DMS153 (cell line): ENCODE data around the gene NAPB.
A peak's percentile ranks its signal among the peaks of the same experiment; 100 is the strongest.
"Not testable (repeated sequence)": the region's sequence is repeated elsewhere in the genome, so short reads cannot be mapped to it uniquely, and the experiment has no call there.

Source experiments
- DNase-seq: peaks from one replicate; lab custom pipeline; 2025; lab: John Stamatoyannopoulos, UW

Gene NAPB

DNA sequence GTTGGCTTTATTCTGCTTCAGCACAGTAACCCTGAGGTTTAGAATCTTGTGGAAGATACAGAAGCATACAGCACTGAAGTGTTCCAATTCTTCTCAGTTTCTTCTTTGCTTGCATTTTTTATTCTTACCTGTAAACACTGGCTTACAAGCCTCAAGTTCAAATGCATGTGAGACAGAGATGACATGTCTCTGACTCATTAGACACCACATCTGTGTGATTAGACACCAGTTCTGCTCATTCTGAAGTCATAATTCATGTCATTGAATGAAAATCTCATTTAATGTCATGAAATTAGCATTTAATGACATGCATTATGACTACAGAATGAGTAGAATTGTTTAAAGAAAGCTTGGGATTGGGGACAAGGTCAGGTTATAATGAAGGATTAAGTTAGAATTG lies 53.5 kb downstream of the NAPB start:
- no peak for DNase-seq

DNA sequence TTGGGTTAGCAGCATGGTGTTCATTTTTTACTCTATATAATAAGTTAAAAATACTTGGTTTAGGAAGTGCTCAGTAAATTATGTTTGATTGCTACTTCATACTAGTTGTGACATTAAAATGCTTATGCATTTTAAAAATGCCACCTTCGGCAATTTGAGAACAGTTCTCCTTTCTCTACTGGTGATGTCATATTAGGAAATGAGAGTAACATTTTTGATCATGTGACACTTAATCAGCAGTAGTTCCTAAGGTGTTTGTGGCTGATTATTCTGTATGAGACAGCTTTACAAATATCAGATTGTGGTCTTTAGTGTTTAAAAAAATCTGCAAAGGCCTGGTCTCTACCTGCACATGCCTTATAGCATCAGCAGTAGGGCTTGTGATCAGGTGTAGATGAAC lies 54.9 kb downstream of the NAPB start:
- no peak for DNase-seq

DNA sequence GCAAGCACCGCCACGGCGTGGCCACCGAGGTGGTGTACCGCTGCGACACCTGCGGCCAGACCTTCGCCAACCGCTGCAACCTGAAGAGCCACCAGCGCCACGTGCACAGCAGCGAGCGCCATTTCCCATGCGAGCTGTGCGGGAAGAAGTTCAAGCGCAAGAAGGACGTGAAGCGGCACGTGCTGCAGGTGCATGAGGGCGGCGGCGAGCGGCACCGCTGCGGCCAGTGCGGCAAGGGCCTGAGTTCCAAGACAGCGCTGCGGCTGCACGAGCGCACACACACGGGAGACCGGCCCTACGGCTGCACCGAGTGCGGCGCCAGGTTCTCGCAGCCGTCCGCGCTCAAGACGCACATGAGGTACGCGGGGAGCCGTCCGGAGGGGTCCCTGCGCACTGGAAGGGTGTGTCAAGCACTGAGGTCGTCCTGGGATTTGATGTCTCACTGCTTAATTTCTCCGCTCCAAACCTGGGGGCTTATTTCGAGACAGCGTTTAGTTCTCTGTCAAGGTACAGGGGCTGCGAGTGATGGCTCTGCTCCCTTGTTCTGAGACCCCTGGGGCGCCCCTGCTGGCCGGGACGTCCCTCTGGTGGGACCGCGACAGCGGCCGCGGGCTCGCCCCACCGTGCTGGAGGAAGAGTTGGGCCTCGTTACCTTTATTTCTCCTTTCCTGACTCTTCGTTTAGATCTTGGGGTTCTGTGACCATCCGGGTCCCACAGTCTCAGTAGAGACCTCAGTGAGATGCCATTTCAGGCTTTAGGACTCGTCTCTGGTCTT lies 55.7 kb downstream of the NAPB start:
- no peak for DNase-seq

DNA sequence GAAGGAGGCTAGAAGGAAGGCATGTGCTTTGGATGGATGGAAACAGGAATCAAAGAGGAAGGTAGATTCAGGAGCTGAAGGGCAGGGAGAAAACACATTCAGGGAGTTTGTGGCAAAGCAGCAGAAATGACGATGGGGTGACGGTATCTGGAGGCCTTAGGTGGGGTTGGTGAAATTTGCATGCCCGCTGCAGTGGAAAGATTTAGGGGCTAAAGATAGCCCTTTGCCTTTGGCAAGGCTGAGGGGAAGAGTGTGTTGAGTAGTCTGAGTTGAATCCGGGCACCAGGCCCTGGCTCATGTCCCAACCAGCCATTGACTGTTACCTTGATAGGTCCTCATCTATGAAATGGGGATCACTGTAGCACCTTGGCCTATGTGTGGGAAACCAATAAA lies 58.0 kb downstream of the NAPB start:
- DNase-seq, result no peak

DNA sequence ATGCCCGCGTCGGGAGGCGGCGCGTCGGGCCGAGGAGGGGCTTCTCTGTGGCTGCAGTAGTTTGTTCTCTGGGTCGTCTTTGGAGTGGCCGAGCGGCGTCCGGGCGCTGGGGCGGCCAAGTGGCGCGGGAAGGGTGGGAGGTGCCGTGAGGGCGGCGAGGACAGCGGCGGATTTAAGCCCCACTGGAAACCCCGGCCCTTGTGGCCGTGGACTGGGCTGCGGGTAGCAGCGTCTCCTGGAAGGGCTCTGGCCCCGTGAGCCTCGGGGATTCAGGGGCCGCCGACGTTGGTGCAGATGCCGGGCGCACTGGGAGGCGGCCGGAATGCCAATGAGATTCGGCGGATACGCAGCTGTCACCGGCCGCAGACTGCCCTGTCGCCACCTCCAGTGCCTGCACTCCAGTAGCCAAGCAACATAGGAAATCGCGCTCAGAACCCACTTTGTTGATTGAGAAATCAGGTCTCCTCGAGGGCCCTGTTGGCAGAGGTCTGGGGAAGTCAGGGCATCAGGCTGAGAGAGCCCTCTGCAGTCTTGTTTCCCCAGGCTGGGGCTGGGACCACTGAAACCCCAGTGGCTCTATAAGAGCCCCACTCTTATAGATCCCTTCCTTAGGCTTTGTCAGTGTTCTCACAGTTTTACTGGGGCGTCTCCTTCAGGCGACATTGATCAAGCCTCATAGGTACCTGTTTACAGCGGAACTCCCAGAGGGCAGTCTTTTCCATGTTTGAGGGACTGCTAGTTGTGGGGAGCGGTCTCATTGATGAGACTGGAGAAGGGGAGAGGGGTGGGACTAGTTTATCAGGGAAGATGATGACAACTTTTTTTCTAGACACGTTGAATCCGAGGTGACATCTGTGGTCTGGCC lies 58.7 kb downstream of the NAPB start:
- DNase-seq, result no peak

DNA sequence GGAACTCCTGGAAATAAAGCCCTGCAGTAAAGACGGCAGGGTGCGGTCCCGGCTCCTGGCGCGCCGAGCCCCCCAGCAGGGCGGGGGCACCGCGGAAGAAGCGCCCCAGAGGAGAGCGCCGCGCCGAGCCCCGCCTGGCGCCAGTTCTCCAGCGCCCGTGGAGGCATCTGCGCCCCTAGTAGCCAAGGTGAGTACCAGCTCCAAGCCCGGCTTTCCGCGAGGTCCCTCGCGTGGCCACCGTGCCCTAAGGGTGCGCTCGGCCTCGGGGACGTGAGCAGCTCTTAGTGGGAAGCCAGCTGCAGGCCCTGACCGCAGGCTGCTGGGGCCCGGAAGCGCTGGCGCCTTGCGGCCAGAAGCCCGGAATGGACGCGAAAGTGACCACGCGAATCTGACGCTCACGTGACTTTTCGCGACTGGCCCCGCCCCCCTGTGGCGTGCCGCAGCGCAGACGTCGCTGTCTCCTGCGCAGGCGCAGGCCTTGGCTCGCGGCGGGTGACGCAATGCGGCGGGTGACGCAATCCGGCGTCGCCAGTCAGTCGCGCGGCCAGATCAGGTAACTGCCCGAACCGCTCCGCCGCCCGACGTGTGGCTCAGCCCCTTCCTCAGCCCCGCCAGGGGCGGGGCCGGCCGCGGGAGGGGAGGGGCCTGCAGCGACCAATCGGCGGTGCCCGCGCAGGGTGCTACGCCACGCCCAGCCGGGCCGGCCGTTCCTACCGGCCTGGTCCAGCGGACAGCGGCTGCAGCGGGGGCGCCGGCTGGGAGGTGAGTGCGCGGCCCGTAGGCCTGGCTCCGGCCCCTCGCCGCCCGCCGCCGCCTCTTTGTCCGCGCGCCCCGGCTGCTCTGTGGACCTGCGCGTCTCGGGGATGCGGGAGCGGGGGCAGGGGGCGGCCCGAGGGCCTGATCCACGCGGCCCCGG lies 59.6 kb downstream of the NAPB start, which contains the start of gene GZF1:
TSS of gene GZF1 (plus strand) at position 707 of the 916 bp plus-strand sequence. CDS start 2,202 bp downstream, outside the sequence.
- DNase-seq, result peak; percentile 97

DNA sequence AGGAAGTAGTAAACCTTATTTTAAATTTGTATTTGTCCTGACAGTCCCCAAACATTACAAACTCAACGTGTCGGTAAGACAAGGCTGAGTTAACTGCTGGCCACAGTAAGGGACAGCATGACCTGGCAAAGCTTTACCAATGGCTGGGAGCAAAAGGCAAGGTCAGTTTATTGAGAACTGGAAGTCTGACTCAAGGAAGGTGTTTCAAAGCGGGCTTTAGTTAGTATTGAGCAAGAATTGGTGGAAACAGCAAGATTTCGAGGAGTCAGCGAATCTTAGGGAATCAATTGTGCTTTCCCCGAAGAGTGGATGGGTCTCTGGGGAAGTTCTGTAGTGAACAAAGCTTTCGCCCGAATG lies 60.2 kb downstream of the NAPB start:
- DNase-seq, result no peak

DNA sequence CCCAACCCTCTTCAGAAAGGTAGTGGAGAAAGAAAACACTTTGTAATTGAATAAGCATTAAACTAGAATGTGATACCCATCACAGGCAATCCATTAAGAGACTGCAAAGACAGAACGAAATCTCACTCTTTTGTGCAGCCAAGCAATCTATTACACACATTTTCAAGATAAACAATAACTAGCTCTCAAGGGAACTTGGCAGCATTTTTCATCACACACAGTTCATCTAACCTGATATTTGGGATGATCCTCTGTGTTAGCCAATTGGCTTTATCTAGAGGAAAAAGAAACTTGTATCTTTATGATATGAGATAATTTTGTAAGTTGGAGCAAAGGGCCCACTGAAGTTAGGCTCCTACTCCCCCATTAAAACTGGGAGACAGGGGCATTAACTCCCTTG lies 60.8 kb downstream of the NAPB start:
- DNase-seq, result no peak

DNA sequence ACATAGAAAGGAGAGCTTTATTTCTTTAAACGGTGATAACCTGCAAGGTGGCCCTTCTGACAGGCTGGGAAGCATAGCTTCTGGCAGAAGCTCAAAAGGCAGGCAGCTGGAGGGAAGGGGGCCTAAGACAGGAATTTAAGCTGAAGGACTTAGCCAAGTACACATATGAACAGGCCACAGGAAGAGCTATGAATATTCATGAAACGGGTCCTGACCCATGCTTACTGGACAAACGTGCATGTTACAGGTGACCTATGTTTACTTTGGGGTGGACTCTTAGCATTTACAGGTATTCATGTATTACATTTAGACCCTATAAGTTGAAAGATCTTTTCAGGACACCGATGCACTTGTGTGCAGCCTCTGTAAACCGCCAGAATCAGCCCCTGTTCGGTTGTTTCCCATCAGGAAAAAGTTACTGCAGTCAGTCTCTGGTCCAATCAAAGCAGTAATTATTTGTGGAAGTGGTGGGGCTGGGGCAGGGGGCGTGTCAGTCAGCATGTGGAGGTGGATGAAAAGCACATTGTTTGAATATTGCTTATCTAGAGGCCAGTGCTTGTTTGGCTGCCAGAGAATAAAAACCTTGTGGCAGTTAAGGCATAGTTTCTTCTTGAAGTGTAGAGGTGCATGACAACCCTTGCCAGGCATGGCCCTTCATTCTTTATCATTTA lies 62.2 kb downstream of the NAPB start:
- no peak for DNase-seq

DNA sequence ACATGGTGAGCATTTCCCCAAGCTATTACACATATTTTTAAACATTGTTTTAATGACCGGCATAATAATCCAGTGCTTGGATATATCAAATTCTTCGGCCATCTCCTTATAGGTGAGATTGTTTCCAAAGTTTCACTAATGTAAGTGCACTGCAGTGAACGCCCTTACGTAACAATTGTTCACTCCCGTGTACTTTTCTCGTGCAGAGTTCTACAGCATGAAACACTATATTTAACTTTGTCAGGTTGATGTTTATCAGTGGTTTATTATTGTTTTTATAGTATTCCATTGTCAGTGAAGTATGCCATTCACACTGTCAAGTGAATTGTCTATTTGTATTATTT lies 62.8 kb downstream of the NAPB start:
- no peak for DNase-seq

DNA sequence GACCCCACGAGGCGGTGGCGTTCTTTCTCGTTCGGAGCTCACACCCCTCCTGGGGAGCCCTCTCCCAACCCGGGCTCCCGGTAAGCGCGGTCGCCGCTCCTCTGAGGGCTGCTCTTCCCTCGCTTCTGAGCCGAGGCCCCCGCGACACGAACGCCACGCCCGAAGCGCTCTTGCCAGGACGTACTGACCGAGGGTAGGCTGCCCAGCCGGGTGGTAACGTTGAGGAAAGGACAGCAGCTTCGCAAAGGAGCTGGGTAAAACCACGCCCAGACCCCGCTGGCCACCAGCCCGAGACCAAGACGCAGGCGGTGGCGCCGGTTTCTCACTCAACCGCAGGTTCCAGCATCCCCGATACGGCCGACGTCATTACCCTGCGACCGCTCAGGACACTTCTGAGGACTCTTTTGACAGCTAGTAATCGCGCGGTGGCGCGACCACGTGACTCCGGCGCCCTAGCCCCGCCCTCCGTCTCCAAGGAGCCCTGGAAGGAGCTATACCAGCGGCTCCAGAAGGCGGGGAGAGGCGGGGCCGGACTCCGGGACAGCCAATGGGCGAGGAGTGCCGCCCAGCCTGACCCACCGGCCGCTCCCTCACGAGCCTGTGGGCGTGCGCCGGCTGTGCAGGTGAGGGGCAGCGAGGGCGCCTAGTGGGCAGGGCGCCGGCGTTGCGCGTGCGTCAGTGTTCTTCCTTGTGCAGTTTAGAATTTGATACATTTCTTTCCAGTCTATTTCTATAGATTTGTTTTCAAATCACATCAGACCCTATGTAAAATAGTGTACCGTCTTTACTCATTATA lies 63.3 kb downstream of the NAPB start:
- DNase-seq, result peak; percentile 99

DNA sequence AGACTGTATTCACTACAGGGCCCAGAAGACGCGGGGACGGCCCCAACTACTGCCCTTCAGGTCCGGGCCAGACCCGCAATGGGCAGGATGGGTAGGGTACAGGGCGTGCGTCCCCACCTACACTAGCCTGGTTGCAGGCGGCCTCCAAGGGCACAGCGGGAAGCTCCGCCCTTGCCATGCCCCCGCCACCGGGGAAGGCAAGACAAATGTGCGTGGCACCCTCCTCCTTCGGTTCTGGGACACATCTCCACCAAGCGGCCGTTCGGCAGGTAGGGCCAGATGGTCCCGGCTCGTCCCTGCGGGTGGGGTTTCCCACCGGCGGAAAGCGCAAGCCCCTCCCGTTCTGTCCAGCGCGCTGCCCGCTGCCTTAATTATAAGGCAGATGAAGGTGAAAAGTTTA lies 65.1 kb downstream of the NAPB start:
- DNase-seq, result no peak

DNA sequence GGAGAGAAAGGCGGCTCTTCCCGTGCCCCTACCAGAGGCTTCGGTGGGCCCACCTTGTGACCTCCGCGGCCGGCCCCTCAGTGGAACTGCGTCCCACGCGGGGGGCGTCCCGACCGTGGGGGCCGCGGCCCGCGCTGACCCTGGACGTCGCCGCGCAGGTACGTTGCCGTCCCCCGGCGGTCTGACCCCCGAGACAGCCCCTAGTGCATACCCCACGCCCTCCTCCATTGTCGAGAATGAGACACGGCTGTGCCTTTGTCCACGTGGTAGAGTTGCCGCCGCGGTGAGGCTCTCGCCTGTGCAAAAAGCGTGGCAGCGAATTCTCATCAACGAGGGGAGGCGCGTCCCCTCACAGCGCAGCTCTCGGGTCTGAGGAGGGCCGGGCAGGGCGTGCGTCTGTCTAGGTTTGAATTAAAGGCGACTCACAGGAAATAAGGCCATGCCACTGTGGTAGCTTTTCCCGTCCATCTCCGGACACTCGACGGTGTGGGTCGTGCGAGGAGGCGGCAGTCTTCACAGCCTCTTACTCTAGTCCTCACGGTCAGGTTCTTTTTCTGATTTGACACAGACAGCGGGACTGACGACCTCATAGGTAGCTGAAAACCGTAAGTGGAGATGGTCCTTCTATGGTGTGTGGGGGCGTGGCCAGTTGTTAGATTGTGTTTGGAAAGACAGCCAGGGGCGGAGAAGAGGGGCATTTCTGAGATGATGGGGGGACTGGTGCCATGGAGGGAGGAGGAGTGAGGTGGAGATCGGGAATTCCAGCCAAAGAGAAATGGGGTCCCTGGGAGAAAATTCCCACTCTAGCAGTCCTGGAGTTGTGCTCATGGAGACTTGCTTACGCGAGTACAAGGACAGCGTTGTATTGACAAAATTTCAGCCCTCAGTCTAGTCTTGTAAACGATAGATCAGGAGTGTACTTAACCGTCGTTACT lies 70.1 kb downstream of the NAPB start:
- no peak for DNase-seq

DNA sequence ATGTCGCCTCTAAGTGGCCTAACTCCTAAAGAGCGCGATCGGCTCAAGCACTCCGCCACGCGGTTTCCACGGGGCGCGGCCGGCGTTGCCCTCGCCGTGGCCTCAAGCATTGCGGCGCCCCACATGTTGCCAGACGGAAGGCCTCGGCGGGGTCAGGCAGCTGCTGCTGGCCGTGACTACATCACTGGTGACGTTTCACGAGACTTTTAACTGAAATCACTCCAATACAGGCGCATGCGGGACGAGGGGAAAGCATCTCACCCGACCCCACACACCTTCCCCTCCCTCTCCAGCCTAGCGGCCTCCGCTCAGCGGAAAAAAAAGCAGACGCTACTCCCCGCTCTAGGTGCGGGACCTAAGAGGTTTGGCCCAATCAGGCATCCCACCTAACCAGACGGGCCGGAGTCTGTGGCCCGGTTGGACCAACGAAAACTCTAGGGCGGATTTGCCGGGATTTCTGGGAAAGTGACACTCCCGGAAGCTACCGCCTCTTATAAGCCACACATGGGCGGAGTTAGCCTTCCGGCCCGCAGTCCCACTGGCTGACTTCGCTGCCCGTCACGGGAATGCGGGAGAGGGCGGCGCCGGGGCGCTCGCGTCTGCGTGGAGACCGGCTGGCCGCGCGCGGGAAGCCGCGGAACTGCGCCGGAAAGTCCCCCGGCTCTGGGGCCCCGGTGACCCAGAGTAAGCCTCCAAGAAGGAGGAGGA lies 70.9 kb downstream of the NAPB start, which contains the start of gene NXT1:
TSS of gene NXT1 (plus strand) at position 596 of the 708 bp plus-strand sequence. CDS start 3,251 bp downstream, outside the sequence.
- peak; percentile 97 for DNase-seq

DNA sequence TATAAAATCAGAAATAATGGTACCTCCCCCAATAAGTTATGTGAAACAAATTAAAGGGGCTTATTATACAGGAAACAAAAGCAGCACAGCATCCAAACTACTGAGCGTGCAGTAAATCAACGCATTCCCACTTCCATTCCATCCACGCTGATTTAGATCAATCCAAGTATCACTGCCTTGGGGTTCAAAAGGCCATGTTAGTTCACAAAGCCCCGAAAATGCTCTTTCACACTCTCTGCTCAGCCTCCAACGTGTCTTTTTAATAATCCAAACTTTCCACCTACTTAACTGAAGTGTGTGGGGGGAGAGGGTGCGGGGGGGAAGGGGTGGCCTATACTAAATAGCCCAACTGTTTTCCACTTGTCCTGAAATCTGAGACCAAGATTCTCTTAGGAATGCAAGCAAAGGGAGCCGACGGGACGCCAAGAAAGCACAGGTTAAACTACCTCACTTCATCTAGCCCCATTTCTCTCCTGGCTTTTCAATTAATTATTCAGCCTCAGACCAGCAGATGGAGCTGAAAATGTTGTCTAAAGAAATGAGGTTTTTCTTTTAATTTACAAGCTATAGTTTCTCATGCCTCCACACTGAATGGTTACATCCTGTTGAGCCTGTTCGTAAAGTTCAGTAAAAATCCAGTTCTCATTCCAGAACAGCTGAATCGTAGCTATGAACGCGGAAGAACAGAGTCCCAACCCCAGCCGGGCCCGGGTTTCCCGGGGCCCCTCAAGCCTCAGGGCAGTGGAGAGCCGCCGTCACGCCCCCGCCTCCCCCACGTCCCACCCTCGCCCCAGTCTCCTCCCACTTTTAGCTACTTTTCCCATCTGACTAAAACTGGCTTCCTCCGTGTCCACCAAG lies 71.7 kb downstream of the NAPB start:
- no peak for DNase-seq

DNA sequence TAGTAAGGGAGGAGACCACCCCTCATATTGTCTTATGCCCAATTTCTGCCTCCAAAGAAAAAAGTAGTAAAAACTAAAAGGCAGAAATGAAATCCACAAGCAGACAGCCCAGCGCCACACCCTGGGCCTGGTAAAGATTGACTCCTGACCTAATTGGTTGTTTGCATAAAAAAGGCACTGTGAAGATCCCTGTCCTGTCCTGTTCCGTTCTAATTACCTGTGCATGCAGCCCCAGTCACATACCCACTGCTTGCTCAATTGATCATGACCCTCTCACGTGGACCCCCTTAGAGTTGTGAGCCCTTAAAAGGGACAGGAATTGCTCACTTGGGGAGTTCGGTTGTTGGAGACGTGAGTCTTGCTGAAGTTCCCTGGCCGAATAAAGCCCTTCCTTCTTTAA lies 72.8 kb downstream of the NAPB start:
- not testable (repeated sequence) for DNase-seq

DNA sequence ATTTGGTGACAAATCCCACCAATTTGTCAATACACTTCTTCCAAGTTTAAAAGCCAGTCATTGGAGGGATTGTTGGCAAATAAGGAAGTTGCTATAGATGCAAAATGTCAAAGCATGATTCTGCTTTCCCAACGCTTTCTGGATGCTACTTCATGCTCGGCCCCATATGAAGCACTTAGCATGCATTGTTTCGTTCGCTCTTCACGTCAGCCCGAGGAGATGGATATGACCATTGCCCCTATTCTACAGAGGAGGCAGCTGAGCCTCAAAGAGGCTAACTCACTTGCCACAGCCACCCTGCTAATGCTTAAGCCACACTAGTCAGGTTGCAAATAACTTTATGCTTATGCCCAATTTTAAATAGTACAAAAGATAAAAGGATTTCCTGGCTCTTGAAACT lies 73.5 kb downstream of the NAPB start:
- DNase-seq, result no peak

DNA sequence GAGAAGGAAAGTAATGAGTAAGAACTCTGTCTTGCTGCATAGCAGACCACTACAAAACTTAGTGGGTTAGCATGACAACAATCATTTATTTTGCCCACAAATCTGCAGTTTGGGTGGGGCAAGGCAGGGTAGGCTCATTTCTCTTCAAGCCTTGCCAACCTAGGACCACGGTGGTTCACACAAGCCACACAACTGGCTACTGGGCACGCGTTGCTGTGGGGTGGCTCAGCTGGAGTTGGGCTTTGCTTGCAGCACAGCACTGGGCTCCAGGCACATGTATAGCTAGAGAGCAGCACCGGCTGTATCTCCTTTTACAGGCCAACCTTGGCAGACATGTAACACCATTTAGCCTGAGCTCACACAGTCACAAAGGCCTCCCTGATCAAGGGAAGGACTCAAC lies 75.3 kb downstream of the NAPB start:
- no peak for DNase-seq
